Mesodermal cell (in vitro differentiated cells): ENCODE results near the gene APRT.
A peak's percentile ranks its signal among the peaks of the same experiment; 100 is the strongest.

Source experiments
- H3K27ac ChIP-seq: 2 replicates; pipeline ENCODE4 v1.7.0; 2013; ENCODE audit warnings: mild to moderate bottlenecking, low read depth, low read length, moderate library complexity; ENCODE audit not compliant: severe bottlenecking
- H3K36me3 ChIP-seq: 2 replicates; pipeline ENCODE4 v1.7.1; 2013; ENCODE audit warnings: mild to moderate bottlenecking, low read length, moderate library complexity; ENCODE audit not compliant: control insufficient read depth, insufficient read depth
- H3K4me1 ChIP-seq: one replicate; pipeline ENCODE4 v1.7.1; 2013; ENCODE audit warnings: mild to moderate bottlenecking, low read length; ENCODE audit not compliant: insufficient read depth, control insufficient read depth, poor library complexity, severe bottlenecking
- H3K4me3 ChIP-seq: 2 replicates; pipeline ENCODE4 v1.7.0; 2013; ENCODE audit warnings: low read length, control low read depth, mild to moderate bottlenecking; ENCODE audit not compliant: insufficient read depth, poor library complexity, severe bottlenecking; ENCODE audit errors: extremely low read depth
- H3K9me3 ChIP-seq: 2 replicates; pipeline ENCODE4 v1.7.1; 2013; ENCODE audit warnings: mild to moderate bottlenecking, low read length, moderate library complexity; ENCODE audit not compliant: control insufficient read depth
- WGBS, 2 experiments: methylation state at CpG; one replicate each; pipeline ENCODE4 v1.1.5; 2013; ENCODE audit warnings: missing lambda C conversion rate in 2 of 2; ENCODE audit not compliant: insufficient coverage in 2 of 2; 5-methylcytosine and 5-hydroxymethylcytosine counted together

The APRT gene

DNA sequence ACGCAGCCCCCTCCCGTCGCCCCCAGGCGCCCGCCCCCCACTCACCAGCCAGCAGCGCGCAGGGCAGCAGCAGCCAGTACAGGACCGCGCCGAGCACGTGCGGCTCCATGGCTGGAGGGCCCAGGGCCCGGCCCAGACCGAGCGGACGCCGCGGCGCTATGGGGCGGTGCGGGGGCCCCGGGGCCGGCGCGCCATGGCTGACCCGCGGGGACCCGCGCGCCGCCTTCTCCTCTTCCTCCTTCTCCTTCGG, 26.9 kb downstream of the APRT start:
- WGBS, 2 experiments, result 0 to 1% methylated on average over 18 to 27 of the region's 32 CpGs
- no peaks in the 10 kb centered on the region for H3K9me3 ChIP-seq
- peak overlapping the region; percentile 94 for H3K27ac ChIP-seq

DNA sequence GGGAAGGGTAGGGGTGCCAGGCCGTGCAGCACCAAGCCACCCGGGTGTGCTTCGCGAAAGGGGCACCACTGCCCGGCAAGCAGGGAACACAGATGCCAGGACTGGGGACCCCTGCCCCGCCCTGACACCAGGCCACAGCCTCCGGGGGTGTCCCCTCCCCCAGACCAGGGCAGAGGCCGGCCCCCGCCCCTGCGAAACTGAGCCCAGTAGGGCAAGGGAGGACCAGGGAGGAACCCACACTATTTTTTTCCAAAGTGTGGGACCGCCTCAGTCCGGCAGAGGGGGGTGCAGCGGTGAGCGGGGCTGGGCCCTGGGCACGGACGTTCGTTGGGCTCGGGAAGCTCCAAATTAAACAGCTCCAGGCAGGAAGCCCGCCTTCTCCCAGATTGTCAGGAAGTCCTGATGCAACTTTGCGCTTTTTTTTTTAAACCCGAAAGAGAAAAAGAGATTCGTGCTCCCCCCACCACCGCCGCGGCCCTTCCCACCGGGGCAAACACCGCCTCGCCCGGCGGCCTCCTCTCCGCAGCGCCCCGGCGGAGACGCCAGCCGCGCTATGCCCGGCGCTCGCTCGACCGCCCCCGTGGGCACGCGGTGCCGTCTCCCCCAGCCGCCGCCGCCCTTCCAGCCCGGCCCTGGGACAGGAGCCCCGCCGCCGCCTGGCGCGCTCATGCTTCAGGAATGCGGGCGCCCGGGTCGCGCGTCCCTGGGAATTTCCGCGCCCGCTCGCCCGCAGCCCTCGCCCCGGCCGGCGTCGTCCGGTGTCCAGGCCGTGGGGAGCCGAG, 27.5 kb downstream of the APRT start:
- Histone ChIP-seq H3K27ac (peak overlapping the region; percentile 94), H3K4me3 (peak overlapping the region; percentile 50), H3K4me1 (peaks cover 46% of the 10 kb centered on the region), H3K9me3 (no peaks in the 10 kb centered on the region), H3K36me3 (no peaks in the 10 kb centered on the region)
- 9 to 12% methylated on average over 43 to 63 of the region's 74 CpGs for WGBS, 2 experiments

More for the DNA sequence above, 26.9 kb downstream of the APRT start:
- H3K4me1 ChIP-seq, result peaks cover 43% of the 10 kb centered on the region
- H3K4me3 ChIP-seq, result peak overlapping the region; percentile 50
- H3K36me3 ChIP-seq, result no peaks in the 10 kb centered on the region

GRCh38 chr16:88783391-88784073, 28.2 kb downstream of the APRT start:
- H3K36me3 ChIP-seq, result no peaks in the 10 kb centered on the region
- 80 to 82% methylated on average over 25 to 27 of the region's 27 CpGs for WGBS, 2 experiments
- H3K4me3 ChIP-seq, result peak overlapping the region; percentile 50
- peak overlapping the region; percentile 94 for H3K27ac ChIP-seq
- H3K9me3 ChIP-seq, result no peaks in the 10 kb centered on the region
- H3K4me1 ChIP-seq, result peaks cover 48% of the 10 kb centered on the region

DNA sequence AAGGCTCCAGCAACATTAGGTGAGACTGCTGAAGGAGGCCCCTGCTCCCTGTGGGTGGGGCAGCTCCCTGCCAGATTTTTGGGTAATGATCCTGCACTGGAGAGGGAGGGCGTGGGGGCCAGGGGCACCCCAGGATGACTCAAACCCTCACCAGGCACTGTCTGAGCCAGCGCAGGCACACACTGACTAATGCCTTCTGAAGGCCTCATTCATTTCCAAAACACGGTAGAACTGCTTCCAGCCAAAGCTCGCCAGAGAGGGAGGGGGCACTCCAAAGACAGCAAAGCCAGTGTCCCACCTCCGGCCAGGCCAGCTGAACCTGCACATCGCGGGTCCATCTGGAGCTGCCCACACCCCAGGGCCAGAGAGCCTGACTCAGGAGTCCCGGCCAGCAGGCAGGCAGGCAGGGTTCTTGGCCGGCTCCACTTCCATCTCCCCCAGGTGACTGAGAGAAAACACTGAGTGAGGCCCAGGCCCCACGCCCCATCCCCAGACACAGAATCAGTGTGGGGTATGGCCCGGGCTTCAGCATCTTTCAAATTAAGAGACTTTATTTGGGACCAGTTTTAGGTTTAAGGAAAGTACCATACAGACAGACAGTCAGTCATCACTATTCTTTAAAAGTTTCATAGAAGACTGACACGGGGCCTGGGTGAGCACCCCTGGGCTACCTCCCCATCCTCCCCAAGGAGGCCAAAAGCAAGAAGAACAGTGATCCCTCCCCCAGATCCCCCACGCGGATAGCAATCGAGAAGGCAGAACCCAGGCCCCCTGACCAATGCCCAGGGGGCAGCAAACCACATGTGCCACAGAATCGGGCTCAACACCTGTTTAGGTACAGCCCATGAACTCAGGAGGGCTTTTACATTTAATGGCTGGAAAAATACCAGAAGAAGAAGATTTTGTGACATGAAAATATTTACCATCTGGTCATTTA, 29.0 kb downstream of the APRT start:
- H3K9me3 ChIP-seq, result no peaks in the 10 kb centered on the region
- H3K27ac ChIP-seq, result peak overlapping the region; percentile 94
- no peaks in the 10 kb centered on the region for H3K36me3 ChIP-seq
- peak overlapping the region; percentile 50 for H3K4me3 ChIP-seq
- WGBS, 2 experiments, result 84 to 85% methylated on average over 10 to 13 of the region's 16 CpGs
- peaks cover 51% of the 10 kb centered on the region for H3K4me1 ChIP-seq

DNA sequence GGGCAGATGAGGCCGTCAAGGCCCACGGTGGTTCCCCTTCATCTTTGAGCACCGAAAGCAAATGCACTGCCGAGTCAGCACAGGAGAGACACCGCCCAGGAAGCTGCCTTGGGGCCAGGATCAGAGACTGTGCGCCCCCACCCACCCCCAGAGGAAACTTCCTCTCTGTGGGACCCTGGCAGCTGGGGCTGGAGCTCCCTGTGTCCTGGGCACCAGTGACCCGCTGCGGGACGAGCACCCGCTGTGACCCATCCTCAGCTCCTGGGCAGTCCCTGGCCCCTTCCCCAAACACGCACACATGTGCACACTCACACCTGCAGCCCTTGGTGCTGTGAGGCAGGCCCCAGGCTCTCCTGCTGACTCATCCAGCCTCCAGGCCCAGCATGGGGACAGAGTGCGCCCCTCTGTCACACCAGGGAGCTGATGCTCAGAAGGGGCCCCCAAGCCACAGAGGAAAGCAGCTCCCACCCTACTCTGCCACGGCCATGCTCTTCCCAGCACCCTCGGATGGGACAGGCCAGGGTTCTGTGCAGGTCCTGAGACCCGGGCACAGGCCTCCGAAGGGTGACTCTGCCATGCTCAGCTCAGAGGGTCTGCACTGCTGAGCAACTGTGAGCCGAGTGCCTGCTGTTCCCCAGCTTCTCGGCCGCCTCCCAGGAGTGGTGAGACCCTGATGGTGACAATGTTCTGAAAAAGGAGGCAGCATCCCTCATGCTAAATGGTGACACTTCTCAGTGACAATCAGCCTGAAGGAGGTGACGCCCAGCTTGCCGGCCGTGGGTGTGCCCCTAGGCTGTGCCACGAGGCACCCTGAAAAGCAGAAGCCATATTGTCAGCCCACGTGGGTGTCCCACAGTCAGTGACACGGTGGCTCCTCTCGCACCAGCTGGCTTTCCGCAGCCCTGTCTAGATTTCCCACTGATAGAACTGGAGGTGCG, 30.3 kb downstream of the APRT start:
- H3K36me3 ChIP-seq, result peaks cover 3% of the 10 kb centered on the region
- no peak overlapping the region for H3K4me3 ChIP-seq
- 88 to 96% methylated on average over 18 to 27 of the region's 28 CpGs for WGBS, 2 experiments
- H3K9me3 ChIP-seq, result no peaks in the 10 kb centered on the region
- H3K4me1 ChIP-seq, result peaks cover 59% of the 10 kb centered on the region
- H3K27ac ChIP-seq, result no peak overlapping the region

GRCh38 chr16:88780142-88781062, 31.3 kb downstream of the APRT start:
- no peaks in the 10 kb centered on the region for H3K9me3 ChIP-seq
- peaks cover 5% of the 10 kb centered on the region for H3K36me3 ChIP-seq
- H3K4me1 ChIP-seq, result peaks cover 56% of the 10 kb centered on the region
- H3K27ac ChIP-seq, result no peak overlapping the region
- no peak overlapping the region for H3K4me3 ChIP-seq
- WGBS, 2 experiments, result 81 to 89% methylated on average over 9 of the region's 13 CpGs

DNA sequence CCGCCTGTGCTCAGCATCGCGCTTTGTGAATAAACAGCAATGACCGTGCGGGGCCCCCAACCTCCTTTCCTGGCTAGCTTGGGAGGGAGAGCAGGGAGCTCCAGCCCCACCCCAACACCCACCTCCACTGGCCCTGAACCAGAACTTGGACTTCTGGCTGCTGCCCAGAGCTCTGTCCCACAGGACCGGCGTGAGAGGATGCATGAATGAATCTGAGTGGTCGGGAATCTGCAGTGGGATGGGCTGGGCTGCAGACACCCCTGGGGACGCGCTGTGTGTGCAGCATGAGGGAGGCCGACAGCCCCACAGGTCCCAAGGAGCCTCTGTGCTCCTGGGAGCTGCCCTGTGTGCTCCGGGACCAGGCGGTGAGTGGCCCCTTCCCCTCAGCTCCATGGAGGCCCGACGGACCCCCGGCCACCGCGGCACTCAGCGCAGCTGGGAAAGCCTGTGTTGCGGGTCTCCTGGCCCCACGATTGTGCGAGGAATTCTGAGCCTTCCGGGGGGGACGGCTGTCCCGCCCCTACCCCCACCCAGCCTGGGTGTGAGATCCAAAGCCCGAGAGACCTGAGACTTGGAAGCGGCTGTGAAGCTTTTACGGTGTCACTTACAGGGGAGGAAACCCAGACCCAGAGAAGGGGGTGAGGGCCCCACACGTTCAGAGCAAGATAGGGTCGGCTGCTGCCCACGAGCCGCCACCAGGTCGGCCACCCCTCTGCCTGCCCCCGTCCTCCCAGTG, 32.2 kb downstream of the APRT start:
- H3K27ac ChIP-seq, result no peak overlapping the region
- 81 to 84% methylated on average over 22 to 30 of the region's 34 CpGs for WGBS, 2 experiments

DNA sequence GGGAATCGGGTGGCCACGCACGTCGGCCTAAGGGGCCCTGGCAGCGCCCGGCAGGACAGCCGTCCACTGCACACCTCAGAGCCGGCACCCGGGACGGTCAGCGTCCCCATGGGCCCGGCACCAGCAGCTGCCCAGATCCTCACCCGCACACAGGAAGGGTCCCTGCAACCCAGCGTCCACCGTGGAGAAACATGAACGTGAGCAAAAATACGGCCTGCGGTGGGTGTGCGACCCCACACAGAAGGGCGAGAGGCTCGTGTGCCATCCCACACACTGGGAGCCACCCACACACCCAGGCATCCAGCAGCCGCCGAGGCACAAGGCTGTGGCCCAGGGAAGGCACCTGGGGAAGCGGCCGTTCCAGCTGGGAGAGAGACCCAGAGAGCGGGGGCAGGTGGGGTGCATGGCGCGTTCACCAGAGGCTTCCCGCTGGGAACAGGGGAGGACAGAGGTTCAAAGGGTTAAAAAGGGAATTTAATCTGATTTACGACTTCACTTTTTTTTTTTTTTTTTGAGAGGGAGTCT, 33.1 kb downstream of the APRT start:
- Histone ChIP-seq H3K4me3 (no peak overlapping the region), H3K4me1 (peaks cover 64% of the 10 kb centered on the region), H3K9me3 (no peaks in the 10 kb centered on the region), H3K36me3 (peaks cover 5% of the 10 kb centered on the region), H3K27ac (no peak overlapping the region)
- 92 to 94% methylated on average over 26 to 27 of the region's 30 CpGs for WGBS, 2 experiments

More for the DNA sequence above, 32.2 kb downstream of the APRT start:
- Histone ChIP-seq H3K4me1 (peaks cover 58% of the 10 kb centered on the region), H3K9me3 (no peaks in the 10 kb centered on the region), H3K4me3 (no peak overlapping the region), H3K36me3 (peaks cover 5% of the 10 kb centered on the region)

- peaks cover 5% of the 10 kb centered on the region for H3K36me3 ChIP-seq
- H3K4me3 ChIP-seq, result no peak overlapping the region
- 80 to 88% methylated on average over 4 to 6 of the region's 7 CpGs for WGBS, 2 experiments
- H3K27ac ChIP-seq, result no peak overlapping the region
- no peaks in the 10 kb centered on the region for H3K9me3 ChIP-seq
- peaks cover 64% of the 10 kb centered on the region for H3K4me1 ChIP-seq
Measured at GRCh38 chr16:88778271-88778525, 33.5 kb downstream of the APRT start.
